NCI-H2029 (cell line): ENCODE data around the gene MUC20.
"Not testable (repeated sequence)": the region's sequence is repeated elsewhere in the genome, so short reads cannot be mapped to it uniquely, and the experiment has no call there.

Experiments used
- DNase-seq: peaks from one replicate; lab custom pipeline; 2025; lab: John Stamatoyannopoulos, UW

MUC20 gene, protein sequence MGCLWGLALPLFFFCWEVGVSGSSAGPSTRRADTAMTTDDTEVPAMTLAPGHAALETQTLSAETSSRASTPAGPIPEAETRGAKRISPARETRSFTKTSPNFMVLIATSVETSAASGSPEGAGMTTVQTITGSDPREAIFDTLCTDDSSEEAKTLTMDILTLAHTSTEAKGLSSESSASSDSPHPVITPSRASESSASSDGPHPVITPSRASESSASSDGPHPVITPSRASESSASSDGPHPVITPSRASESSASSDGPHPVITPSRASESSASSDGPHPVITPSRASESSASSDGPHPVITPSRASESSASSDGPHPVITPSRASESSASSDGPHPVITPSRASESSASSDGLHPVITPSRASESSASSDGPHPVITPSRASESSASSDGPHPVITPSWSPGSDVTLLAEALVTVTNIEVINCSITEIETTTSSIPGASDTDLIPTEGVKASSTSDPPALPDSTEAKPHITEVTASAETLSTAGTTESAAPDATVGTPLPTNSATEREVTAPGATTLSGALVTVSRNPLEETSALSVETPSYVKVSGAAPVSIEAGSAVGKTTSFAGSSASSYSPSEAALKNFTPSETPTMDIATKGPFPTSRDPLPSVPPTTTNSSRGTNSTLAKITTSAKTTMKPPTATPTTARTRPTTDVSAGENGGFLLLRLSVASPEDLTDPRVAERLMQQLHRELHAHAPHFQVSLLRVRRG

DNA sequence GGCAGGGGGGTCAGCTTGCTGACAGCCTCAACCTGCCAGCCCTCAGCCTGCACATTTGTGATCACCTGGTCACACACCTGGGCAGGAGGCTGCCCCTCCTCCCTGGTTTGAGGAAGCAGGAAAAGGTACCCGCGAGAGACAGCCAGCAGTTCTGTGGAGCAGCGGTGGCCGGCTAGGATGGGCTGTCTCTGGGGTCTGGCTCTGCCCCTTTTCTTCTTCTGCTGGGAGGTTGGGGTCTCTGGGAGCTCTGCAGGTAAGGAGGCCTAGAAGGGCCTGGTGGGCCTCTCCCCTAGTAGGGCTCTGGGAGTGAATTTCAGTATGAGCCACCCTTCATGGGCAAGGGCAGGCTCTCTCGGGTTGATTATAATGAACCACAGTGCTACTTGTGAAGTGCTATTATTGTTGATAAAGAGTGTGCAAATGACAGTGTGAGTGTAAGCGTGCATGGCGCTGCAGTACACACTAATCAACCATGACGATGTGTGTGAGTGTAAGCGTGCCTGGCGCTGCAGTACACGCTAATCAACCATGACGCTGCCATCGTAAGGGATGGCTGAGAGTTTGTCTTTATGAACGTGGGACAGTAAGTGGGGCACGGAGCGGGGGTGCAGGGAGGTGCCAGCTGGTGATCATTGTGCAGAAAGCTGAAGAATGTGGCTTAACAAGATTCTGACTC, at the start of gene MUC20:
TSS of gene MUC20 (plus strand) at position 148 of the 676 bp plus-strand sequence. CDS start at position 178, 30 bp downstream.
- not testable (repeated sequence) for DNase-seq

DNA sequence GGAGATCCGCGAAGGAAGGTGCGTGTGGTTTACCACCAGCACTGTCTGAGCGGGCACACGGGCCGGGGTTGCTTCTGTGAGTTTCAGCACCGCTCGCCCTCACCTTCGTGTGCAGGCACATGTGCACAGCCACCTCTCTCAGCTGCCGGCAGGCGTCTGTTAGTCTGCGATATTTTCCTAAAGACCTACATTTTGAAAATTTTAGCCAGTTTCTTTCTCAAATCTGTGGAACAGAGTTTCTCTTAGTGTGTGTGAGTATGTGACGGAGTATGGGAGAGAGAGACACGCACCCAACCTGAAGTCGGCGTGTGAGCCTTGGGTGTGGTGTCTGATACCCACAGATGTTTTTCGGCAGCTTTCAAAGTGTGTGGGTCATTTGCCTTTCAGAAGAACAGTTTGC, 49.5 kb upstream of the MUC20 start:
- DNase-seq: not testable (repeated sequence)

DNA sequence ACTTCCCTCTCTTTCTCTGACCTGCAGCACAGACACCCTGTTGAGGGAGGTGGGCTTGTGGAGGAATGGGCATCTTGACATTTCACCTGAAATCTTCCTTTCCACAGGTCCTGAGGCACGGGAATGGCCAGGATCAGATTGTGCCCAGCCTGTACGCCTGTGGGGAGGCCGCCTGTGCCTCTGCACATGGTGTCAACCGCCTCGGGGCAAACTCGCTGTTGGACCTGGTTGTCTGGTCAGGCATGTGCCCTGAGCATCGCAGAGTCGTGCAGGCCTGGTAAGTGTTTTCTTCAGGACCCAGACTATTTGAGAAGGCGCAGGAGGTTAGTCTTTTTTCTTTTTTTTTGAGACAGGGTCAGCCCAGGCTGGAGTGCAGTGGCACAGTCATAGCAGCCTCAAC, 47.1 kb upstream of the MUC20 start:
- DNase-seq: not testable (repeated sequence)

DNA sequence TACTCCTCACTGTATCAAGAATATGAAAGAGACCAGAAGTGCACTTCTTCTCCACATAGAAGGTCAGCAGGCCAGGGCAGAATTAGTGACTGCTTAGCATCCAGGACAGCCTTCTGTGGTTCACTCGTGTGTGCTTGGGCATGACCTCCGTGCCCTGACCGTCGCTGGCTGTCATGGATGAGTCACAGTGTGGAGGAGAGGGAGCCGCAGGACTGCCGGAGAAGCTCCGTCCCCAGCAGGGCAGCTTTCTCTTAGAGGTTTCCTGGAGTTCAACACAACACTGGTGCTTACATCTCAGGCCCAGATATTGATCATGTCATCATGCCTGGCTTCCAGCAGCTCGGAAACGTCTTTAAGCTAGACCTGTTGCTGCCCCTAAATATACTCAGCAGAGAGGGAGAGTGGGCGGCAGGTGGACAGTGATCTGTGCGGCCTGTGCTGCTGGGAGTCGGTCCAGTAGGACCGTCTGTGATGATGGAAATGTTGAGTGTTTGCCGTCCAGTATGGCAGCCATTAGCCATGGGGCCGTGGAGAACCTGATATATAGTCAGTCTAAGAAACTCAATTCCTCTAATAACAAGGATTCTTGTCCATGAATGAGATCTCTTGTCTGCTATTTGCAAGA, 42.3 kb upstream of the MUC20 start:
- not testable (repeated sequence) for DNase-seq

DNA sequence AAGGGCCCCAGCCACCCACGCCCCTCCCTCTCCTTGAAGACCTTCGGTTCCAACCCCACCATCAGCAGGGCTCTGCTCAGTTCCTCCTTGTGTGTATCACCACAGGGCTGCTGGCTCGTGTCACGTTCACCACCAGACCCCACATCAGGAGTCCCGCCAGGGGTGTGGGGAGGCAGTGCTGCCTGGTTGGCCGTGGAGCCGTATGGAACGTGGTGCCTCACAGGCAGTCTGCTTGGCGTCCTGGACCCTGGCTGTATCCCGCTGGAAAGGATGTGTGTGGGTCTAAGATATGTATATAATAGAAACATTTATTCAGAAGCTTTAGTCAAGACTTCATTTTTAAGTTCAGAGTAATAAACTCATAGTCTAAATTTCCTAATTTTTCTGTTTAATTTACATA, 40.1 kb upstream of the MUC20 start:
- not testable (repeated sequence) for DNase-seq

DNA sequence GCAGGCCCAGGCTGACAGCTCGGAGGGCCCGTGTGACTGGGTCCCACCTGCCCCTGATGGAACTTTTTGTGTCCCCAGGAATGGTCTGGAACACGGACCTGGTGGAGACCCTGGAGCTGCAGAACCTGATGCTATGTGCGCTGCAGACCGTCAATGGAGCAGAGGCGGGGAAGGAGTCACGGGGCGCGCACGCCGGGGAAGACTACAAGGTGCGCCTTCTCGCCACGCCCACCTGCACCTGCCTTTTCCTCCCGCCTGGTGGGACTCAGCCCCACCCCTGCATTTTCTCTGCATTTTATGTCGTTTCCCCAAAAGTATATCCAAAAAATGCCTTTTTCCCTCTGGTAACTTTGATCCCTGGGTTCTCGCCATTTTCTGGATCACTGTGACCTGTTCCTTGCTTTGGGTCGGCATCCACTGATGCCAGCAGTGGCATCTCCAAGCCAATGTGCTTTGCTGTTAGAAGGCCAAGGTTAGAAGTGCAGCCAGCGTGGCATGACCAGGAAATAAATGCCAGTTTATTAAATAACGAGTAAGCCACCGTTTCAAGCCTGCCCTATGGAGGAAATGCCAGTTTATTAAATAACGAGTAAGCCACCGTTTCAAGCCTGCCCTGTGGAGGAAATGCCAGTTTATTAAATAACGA, 39.2 kb upstream of the MUC20 start:
- DNase-seq: not testable (repeated sequence)

DNA sequence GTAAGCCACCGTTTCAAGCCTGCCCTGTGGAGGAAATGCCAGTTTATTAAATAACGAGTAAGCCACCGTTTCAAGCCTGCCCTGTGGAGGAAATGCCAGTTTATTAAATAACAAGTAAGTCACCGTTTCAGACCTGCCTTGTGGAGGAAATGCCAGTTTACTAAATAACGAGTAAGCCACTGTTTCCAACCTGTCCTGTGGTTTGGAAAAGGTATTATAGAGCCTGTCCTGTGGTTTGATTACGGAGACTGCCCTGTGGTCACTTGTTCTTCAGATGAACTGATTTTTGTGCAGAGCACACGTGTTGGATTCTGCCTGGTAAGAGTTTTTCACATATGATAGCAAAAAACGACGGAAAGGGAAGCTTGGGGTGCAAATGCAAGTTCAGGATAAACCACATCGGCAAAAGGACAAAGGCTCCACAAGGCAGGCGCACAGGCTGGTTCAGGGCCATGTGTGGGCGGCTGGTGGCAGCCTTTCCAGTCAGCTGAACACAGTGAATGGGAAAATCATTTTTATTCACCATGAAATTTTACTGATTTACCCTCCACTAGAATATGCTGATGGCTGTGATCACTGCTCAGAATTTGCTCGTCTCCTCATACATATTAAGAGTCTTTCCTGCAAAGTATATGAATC, 38.6 kb upstream of the MUC20 start:
- not testable (repeated sequence) for DNase-seq

DNA sequence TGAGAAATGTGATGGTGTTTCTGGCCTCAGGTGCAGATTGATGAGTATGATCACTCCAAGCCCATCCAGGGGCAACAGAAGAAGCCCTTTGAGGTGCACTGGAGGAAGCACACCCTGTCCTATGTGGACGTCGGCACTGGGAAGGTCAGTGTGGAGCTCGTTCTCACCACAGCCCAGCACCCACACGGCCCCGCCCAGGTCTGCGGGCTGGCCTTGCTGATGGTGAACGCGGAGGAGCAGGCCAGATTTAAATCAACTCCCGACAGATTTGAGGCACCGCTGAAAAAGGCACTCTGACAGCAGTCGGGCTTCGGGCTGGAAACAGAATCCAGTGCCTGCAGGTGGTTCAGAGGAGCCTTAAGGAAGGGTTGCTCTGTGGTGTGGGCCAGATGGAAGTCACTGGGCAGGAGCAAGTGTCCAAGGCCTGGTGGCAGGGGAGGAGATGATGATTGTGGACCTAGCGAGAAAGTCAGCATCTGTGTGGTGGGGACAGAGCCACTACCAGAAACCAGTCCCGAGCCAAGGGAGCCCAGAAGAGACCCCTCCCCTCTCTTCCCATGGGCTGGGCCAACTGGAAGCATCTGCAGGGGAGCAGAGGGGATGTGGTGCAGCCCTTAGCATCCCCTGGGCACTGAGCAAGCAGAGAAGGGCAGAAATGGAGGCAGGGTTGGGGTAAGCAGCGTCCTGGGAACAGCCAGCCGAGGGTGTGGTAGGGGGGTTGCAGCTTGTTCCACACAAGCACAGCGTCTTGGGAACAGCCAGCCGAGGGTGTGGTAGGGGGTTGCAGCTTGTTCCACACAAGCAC, 36.9 kb upstream of the MUC20 start:
- not testable (repeated sequence) for DNase-seq

DNA sequence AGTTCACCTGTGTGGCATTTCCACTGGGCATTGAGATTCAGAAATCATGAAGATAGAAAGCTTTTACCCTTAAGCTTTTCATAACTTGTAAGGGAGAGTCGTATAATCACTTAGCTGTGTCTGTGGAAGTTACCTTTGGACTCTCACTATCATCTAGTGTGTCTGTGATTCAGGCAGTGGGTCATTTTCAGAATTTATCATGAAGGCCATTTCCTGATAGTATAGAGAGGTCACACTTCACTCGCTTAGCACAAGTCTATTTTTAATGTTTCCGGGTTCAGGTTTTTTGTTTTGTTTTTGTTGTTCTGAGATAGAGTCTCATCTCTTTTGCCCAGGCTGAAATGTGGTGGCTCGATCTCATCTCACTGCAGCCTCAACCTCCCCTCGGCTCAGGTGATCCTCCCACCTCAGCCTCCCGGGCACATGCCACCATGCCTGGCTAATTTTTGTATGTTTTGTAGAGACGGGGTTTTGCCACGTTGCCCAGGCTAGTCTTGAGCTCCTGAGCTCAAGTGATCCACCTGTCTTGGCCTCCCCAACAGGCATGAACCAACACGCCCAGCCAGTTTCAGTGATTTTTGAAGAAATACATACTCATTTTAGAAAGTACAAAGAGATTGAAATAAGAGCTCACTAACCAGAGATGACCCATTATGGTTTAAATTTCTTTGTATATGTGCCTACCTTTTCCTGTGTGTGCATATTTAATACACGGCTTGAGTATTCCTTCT, 36.1 kb upstream of the MUC20 start:
- not testable (repeated sequence) for DNase-seq

DNA sequence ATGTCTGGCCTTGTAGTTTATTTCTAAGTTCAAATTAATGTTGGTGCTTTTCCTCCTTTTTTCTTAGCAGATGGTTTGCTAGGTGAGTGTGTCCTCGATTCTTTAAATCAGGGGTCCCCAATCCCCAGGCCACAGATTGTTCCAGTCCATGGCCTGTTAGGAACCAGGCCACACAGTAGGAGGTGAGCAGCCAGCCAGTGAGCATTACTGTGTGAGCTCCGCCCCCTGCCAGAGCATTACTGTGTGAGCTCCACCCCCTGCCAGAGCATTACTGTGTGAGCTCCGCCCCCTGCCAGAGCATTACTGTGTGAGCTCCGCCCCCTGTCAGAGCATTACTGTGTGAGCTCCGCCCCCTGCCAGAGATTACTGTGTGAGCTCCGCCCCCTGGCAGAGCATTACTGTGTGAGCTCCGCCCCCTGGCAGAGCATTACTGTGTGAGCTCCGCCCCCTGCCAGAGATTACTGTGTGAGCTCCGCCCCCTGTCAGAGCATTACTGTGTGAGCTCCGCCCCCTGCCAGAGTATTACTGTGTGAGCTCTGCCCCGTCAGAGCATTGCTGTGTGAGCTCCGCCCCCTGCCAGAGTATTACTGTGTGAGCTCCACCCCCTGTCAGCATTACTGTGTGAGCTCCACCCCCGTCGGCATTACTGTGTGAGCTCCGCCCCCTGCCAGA, 34.1 kb upstream of the MUC20 start:
- not testable (repeated sequence) for DNase-seq

DNA sequence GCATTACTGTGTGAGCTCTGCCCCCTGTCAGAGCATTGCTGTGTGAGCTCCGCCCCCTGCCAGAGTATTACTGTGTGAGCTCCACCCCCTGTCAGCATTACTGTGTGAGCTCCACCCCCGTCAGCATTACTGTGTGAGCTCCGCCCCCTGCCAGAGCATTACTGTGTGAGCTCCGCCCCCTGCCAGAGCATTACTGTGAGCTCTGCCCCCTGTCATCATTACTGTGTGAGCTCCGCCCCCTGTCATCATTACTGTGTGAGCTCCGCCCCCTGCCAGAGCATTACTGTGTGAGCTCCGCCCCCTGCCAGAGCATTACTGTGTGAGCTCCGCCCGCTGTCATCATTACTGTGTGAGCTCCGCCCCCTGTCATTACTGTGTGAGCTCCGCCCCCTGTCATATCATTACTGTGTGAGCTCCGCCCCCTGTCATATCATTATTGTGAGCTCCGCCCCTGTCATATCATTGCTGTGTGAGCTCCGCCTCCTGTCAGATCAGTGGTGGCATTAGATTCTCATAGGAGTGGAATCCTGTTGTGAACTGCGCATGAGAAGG, 33.5 kb upstream of the MUC20 start:
- not testable (repeated sequence) for DNase-seq

DNA sequence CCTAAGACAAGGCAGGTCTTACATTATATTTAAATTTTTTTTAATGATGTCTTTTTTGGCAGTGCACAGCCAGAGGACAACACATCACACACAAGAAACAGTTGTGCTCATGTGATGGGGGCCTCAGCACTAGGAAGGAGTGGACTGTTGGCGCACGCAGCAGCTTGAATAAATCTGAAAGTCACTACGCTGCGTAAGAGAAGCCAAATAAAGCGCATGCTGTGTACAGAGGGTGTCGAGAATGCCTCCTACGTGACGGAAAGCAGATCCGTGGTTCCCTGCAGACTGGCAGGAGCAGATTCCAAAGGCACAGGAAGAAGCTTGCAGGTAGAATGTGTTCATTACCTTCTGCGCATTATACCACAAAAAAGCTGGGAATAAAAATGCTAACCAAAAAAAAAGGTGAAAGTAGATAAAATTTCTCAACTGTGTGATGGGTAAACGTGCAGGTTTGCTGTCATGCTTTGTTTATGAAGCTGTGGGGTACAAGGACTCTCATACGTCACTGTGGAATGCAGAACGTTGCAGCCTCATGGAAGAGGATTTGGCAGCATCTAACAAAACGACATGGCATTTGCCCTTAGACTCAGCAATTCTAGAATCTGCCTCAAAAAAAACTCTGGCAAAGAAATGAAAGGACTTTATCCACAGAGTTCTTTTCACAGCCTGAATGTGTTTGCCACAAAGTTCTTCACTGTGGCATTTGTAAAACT, 32.2 kb upstream of the MUC20 start:
- not testable (repeated sequence) for DNase-seq

DNA sequence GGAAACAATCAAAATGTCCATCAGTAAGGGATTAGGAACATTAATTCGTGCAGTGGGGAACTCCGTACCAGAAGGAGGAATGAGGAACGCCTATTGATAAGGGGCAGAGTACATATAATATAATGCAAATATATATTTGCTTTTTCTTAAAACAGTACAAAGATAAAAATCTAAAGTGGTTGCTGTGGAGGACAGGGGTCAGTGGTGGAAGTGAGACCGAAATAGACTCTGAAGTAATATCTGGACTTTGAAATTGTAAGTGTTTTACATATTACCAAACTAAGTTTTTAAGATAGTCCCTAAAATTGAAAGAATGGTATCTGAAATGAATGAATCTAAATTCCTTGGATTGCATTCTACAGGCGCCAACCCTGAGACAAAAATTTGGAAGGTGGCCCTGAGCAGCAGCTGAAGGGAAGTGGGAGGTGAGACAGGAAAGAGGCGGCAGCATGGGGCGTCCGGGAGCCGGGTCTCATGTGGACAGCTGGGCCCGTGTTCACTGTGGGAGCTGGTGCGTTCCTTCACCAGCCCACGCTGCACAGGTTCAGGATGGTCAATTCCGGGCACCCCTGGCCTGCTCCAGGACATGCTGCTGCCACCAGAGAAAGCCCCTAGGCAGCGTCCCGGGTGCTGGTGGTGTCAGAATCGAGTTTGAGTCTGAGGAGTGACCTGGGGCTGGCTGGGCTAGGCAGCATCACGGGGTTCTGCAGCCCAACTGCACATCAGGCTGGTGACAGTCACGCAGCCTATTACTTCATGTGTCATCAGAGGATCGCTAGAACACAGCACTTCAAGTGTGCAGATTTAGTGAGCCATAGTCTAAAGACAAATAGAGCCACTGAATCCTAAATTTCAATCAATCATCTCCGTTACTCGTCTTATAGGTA, 31.4 kb upstream of the MUC20 start:
- not testable (repeated sequence) for DNase-seq

DNA sequence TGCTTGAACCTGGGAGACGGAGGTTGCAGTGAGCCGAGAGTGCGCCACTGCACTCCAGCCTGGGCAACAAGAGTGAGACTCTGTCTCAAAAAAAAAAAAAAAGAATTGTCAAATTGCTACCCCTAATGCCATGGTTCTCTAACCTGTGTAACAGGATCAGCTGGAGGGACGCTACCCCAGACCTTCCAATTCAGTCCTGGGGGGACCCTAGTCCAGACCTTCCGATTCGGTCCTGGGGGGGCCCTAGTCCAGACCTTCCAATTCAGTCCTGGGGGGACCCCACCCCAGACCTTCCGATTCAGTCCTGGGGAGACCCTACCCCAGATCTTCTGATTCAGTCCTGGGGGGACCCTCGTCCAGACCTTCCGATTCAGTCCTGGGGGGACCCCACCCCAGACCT, 29.8 kb upstream of the MUC20 start:
- no peak for DNase-seq

DNA sequence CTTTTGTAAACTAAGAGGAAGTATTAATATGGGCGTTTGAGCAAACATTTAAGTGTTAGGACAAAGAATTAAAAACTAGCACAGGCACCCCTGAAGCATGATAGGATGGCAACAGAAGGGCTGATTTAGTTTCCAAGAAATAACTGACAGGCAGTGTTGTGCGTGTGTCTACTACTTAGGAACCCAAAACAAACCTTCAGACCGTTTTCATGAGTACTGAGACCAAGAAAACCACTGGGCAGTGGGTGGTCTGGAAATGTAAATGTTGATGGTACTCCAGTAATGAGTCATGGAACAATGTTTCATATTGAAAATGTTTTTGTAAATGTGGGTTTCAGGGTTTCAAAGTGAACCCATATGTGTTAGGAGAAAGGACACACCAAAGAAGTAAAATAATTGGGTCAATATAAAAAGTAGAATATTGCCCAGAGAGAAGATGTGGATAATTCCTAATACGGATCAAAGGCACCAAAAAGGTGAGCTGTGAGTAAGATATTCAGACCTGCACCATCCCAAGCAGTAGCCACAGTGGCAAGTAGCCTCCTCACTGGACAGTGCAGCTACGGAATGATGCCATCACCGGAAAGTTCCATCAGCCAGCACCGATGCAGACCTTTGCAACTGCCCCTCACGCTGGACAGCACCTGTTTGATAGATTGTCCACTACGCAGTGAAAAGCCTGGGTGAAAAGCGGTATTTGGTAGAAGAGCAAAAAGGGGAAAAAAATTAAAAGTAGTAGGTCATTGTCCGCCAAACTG, 29.0 kb upstream of the MUC20 start:
- not testable (repeated sequence) for DNase-seq

DNA sequence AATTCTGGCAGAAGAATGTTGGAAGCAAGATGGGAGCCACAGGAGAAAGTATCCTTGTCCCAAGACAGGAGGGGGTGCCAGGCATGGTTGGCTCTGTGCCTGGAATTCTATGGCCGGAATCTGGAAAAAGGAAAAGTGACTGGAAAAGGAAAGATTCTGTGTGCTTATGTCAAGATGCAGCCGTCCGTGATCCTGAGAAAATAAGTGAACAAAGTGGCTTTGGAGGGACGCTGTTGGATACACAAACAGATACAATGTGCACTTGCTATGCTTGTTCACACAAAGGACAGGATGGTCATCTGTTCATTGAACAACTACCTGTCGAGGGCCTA, 28.5 kb upstream of the MUC20 start:
- DNase-seq: no peak
